OCI-LY7 (cell line): ENCODE data around the gene RIMKLB. TPM values are rescaled to one million over a fixed set of nuclear protein-coding genes. Genes with fewer than 3 reads are reported as not detected.
A peak's percentile ranks its signal among the peaks of the same experiment; 100 is the strongest.

Experiments
- BruUV-seq: library from RNA; stranded (reverse); fragments of 400-500 nt; replicated peaks from 2 replicates; lab custom pipeline; 2021; lab: Mats Ljungman, UMichigan
- CTCF ChIA-PET: fragments of 300-600 bp; sonication (Branson Sonifier 250); formaldehyde crosslinking; loops from one replicate; lab custom pipeline; 2022; ENCODE audit warnings: antibody characterized with exemption; ENCODE audit not compliant: unreplicated experiment; lab: Charles Lee
- POLR2A ChIA-PET: fragments of 300-600 bp; sonication (Branson Sonifier 250); formaldehyde crosslinking; loops from one replicate; lab custom pipeline; 2022; ENCODE audit warnings: antibody characterized with exemption; lab: Charles Lee
- DNase-seq: peaks from one replicate; pipeline ENCODE4 v3.0.0-alpha.2; 2015; ENCODE audit warnings: low spot score
- H2AFZ ChIP-seq: fragments of 200-600 bp; sonication (generic), shearing (Covaris generic); 2 replicates; pipeline ENCODE4 v1.6.1; 2014; ENCODE audit warnings: mild to moderate bottlenecking, antibody characterized with exemption, low read length, moderate library complexity
- H3K27ac ChIP-seq: fragments of 200-600 bp; sonication (generic); 2 replicates; pipeline ENCODE4 v1.5.1; 2014; ENCODE audit warnings: mixed run types, low read depth, mild to moderate bottlenecking, moderate library complexity, low read length, inconsistent platforms; ENCODE audit not compliant: poor library complexity, severe bottlenecking
- H3K36me3 ChIP-seq: fragments of 200-600 bp; sonication (generic); 2 replicates; pipeline ENCODE4 v1.6.1; 2014; ENCODE audit warnings: mild to moderate bottlenecking, antibody characterized with exemption, low read length, moderate library complexity, mixed read lengths; ENCODE audit not compliant: insufficient read depth
- H3K4me1 ChIP-seq: fragments of 200-600 bp; sonication (generic); 2 replicates; pipeline ENCODE4 v1.5.1; 2014; ENCODE audit warnings: mild to moderate bottlenecking, low read length; ENCODE audit not compliant: insufficient read depth, poor library complexity, severe bottlenecking
- H3K4me2 ChIP-seq: fragments of 200-600 bp; sonication (generic); 2 replicates; pipeline ENCODE4 v1.6.1; 2014; ENCODE audit warnings: mild to moderate bottlenecking, low read length
- H3K4me3 ChIP-seq: fragments of 200-600 bp; sonication (generic); 2 replicates; pipeline ENCODE4 v1.5.1; 2014; ENCODE audit warnings: mild to moderate bottlenecking, low read depth, low read length; ENCODE audit not compliant: poor library complexity, severe bottlenecking
- H3K79me2 ChIP-seq: fragments of 200-600 bp; sonication (generic); 2 replicates; pipeline ENCODE4 v1.6.1; 2016; ENCODE audit warnings: low read depth, mild to moderate bottlenecking, low read length, moderate library complexity, mixed read lengths; ENCODE audit not compliant: insufficient read depth
- H3K9me2 ChIP-seq: fragments of 200-600 bp; sonication (generic); 2 replicates; pipeline ENCODE4 v1.6.1; 2016; ENCODE audit warnings: mild to moderate bottlenecking, low read length, mixed read lengths; ENCODE audit not compliant: insufficient read depth
- H3K9me3 ChIP-seq: fragments of 200-600 bp; sonication (generic); 2 replicates; pipeline ENCODE4 v1.6.1; 2014; ENCODE audit warnings: mild to moderate bottlenecking, mixed run types, low read length, mixed read lengths
- H4K20me1 ChIP-seq: fragments of 200-600 bp; sonication (generic); 2 replicates; pipeline ENCODE4 v1.6.1; 2014; ENCODE audit warnings: mild to moderate bottlenecking, antibody characterized with exemption, low read length, moderate library complexity, mixed read lengths; ENCODE audit not compliant: insufficient read depth
- EZH2phosphoT487 ChIP-seq: fragments of 200-600 bp; sonication (generic); IDR thresholded peaks from 2 replicates; pipeline ENCODE4 v1.6.1; 2018; ENCODE audit warnings: low read depth, borderline replicate concordance, mild to moderate bottlenecking, mixed run types, antibody characterized with exemption, low read length, moderate library complexity, mixed read lengths
- intact Hi-C: fragments of 100-400 bp; cut with micrococcal nuclease; formaldehyde crosslinking; loops from one replicate; pipeline ENCODE4 v1.10.0; 2022; ENCODE audit not compliant: unreplicated experiment
- total RNA-seq, 2 experiments: library from RNA; depleted of rRNA in 1 of 2; stranded (reverse); fragments of >200 nt in 1 of 2; shearing (Covaris generic) in 1 of 2; gene quantifications; 2 replicates each; pipeline ENCODE4 v1.2.3, GENCODE V29; 2014 to 2022
- TF ChIP-seq, protein P1 (sequence below): fragments of 200-600 bp; sonication (generic); conservative IDR thresholded peaks from 2 replicates; pipeline ENCODE4 v1.5.1; 2014; ENCODE audit warnings: mild to moderate bottlenecking, antibody characterized with exemption, low read length, moderate library complexity, mixed read lengths

RIMKLB gene
- total RNA-seq, 2 experiments from 2014 or later: 84.6 to 109 TPM

DNA sequence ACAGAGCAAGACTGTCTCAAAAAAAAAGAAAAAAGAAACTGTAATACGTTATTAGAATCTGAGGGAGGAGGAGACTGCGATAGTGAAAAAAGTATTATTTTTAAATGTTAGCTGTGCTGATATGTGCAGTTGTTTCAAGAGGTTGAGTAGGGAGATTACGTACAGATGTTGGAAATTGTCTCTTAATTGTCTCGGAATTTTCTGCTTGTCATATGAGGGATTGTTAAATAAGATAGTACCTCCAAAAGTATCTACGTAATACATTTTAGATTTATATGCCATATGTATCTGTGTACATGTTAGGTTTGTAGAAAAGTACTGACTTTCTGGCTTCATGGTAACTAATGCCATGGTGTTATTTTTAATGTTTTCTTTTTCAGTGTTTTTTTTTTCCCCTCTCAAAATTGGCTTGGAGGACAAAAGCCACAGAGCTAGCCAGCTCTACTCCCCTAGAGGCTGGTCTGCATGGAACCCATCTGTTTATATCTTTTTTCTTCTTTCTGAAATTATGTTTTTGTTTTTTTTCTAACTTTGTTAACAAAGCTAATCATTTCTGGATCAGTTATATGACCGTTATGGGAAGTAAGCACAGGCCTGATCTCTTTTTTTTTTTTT lies 3.4 kb downstream of the RIMKLB start:
- Histone ChIP-seq H2AFZ (no peak overlapping the region), H3K36me3 (peaks cover 59% of the 10 kb centered on the region), H3K4me2 (peak overlapping the region; percentile 94), H3K27ac (no peak overlapping the region), H4K20me1 (peaks cover 34% of the 10 kb centered on the region), H3K4me3 (peak overlapping the region; percentile 86), H3K9me2 (no peaks in the 10 kb centered on the region), H3K4me1 (peaks cover 45% of the 10 kb centered on the region), H3K79me2 (peaks cover 82% of the 10 kb centered on the region), H3K9me3 (no peaks in the 10 kb centered on the region)
- TF ChIP-seq, protein P1, sequence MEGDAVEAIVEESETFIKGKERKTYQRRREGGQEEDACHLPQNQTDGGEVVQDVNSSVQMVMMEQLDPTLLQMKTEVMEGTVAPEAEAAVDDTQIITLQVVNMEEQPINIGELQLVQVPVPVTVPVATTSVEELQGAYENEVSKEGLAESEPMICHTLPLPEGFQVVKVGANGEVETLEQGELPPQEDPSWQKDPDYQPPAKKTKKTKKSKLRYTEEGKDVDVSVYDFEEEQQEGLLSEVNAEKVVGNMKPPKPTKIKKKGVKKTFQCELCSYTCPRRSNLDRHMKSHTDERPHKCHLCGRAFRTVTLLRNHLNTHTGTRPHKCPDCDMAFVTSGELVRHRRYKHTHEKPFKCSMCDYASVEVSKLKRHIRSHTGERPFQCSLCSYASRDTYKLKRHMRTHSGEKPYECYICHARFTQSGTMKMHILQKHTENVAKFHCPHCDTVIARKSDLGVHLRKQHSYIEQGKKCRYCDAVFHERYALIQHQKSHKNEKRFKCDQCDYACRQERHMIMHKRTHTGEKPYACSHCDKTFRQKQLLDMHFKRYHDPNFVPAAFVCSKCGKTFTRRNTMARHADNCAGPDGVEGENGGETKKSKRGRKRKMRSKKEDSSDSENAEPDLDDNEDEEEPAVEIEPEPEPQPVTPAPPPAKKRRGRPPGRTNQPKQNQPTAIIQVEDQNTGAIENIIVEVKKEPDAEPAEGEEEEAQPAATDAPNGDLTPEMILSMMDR: no peak
- no peak for TF ChIP-seq EZH2phosphoT487
- DNase-seq: no peak
- intact Hi-C loops: no loop called here
- ChIA-PET POLR2A (interaction anchor here (0.6 to 2.2 kb wide), 11 partner anchors 13 to 195 kb away, joined by 3 to 8 read pairs (median 4); no protein-coding TSS in a partner anchor), CTCF (no interaction called here)
- no TSS peak for BruUV-seq

DNA sequence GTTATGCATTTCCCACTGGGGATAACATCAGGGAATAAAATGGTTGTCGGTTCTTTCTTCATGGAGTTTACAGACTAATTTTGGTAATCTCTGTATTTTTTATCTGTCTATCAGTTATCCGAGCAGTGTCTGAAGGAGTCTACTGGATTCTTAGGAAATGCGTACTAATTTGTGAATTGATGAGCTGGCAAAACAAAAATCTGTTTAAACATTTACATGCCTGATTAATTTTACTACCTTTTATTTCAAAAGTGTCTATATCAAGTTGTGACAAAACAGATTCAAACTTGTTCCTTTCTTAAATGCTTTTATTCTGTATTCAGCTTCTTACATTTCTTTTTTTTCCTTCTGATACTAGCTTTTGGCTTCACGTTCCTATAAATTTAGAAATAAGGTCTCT lies 4.4 kb downstream of the RIMKLB start:
- no peaks in the 10 kb centered on the region for H3K9me3 ChIP-seq
- no peak for TF ChIP-seq EZH2phosphoT487
- TF ChIP-seq, protein P1: no peak
- H4K20me1 ChIP-seq: peaks cover 34% of the 10 kb centered on the region
- H3K4me2 ChIP-seq: peak overlapping the region; percentile 31; the same call in 1 of the 2 replicates
- BruUV-seq: no TSS peak
- H3K79me2 ChIP-seq: peaks cover 86% of the 10 kb centered on the region
- ChIA-PET CTCF (no interaction called here), POLR2A (interaction anchor here (0.6 to 2.2 kb wide), 10 partner anchors 14 to 194 kb away, joined by 3 to 8 read pairs (median 6); no protein-coding TSS in a partner anchor)
- H3K9me2 ChIP-seq: no peaks in the 10 kb centered on the region
- peaks cover 66% of the 10 kb centered on the region for H3K36me3 ChIP-seq
- intact Hi-C loops: no loop called here
- DNase-seq: no peak
- peaks cover 39% of the 10 kb centered on the region for H3K4me1 ChIP-seq
- H3K4me3 ChIP-seq: no peak overlapping the region
- H2AFZ ChIP-seq: no peak overlapping the region
- no peak overlapping the region for H3K27ac ChIP-seq
